A204.1 (cell line): Measurements from ENCODE around the gene GPATCH4.
"Not testable (repeated sequence)": the region's sequence is repeated elsewhere in the genome, so short reads cannot be mapped to it uniquely, and the experiment has no call there.

Experiments
- FAIRE-seq: peaks from 2 replicates; lab custom pipeline; 2012; peaks lifted over from hg19 to GRCh38; lab: Jason Lieb, UNC

GPATCH4 gene

GRCh38 chr1:156595016-156595415, 6.3 kb downstream of the GPATCH4 start:
- FAIRE-seq: no peak

- no peak for FAIRE-seq
These were observed 7.1 kb downstream of the GPATCH4 start for GRCh38 chr1:156594190-156594589.

- no peak for FAIRE-seq
These were observed 7.7 kb downstream of the GPATCH4 start for GRCh38 chr1:156593661-156593989.

- FAIRE-seq: no peak
These were observed 8.2 kb downstream of the GPATCH4 start for GRCh38 chr1:156592910-156593660.

- no peak for FAIRE-seq
These were observed 8.9 kb downstream of the GPATCH4 start for GRCh38 chr1:156592158-156592909.

- no peak for FAIRE-seq
These were observed 9.7 kb downstream of the GPATCH4 start, which contains the start of gene NAXE for GRCh38 chr1:156591432-156592157. NAXE (plus strand) TSS chr1:156591776; CDS start chr1:156591805, 29 bp downstream.

GRCh38 chr1:156591181-156591431, 10.2 kb downstream of the GPATCH4 start:
- no peak for FAIRE-seq

GRCh38 chr1:156590326-156591180, 10.7 kb downstream of the GPATCH4 start:
- no peak for FAIRE-seq

GRCh38 chr1:156589546-156589945, 11.7 kb downstream of the GPATCH4 start:
- FAIRE-seq: no peak

GRCh38 chr1:156587927-156588326, 13.4 kb downstream of the GPATCH4 start:
- FAIRE-seq: not testable (repeated sequence)

- FAIRE-seq: no peak
These were observed 14.3 kb downstream of the GPATCH4 start for GRCh38 chr1:156586892-156587477.

GRCh38 chr1:156586323-156586722, 15.0 kb downstream of the GPATCH4 start:
- no peak for FAIRE-seq

GRCh38 chr1:156584813-156585212, 16.5 kb downstream of the GPATCH4 start:
- no peak for FAIRE-seq

GRCh38 chr1:156583821-156584622, 17.3 kb downstream of the GPATCH4 start:
- peak; percentile 56 for FAIRE-seq

GRCh38 chr1:156582388-156583017, 18.8 kb downstream of the GPATCH4 start:
- FAIRE-seq: no peak

- FAIRE-seq: no peak
These were observed 19.5 kb downstream of the GPATCH4 start for GRCh38 chr1:156581661-156582387.

- no peak for FAIRE-seq
These were observed 21.8 kb downstream of the GPATCH4 start, which contains the start of gene TTC24 for GRCh38 chr1:156579472-156579871. TTC24 (plus strand) TSS chr1:156579723; CDS start chr1:156581365, 1,642 bp downstream.

GRCh38 chr1:156578055-156578454, 23.2 kb downstream of the GPATCH4 start:
- FAIRE-seq: no peak

- no peak for FAIRE-seq
These were observed 23.7 kb downstream of the GPATCH4 start for GRCh38 chr1:156577550-156577949.
